CD4-positive, alpha-beta T cell (primary cell): ENCODE results near the gene HPRT1. TPM values are rescaled to one million over a fixed set of nuclear protein-coding genes. Genes with fewer than 3 reads are reported as not detected.

Source experiments
- ATAC-seq: fragments of 200-7000 bp; cut with Tn5 transposase; one replicate; pipeline ENCODE4 v1.10.0; 2022; ENCODE audit warnings: mild to moderate bottlenecking; ENCODE audit not compliant: poor library complexity
- CTCF ChIA-PET: fragments of 350-600 bp; sonication (Branson Sonifier 250); formaldehyde crosslinking; loops from one replicate; lab custom pipeline; 2021; ENCODE audit warnings: antibody characterized with exemption, inconsistent platforms; lab: Charles Lee
- POLR2A ChIA-PET: fragments of 350-600 bp; sonication (Branson Sonifier 250); formaldehyde crosslinking; loops from one replicate; lab custom pipeline; 2021; ENCODE audit warnings: antibody characterized with exemption, inconsistent platforms; lab: Charles Lee
- DNase-seq, 14 experiments: peaks; one replicate each; pipeline ENCODE4 v3.0.0-alpha.2; 2013 to 2020; ENCODE audit warnings: mixed read lengths in 2 of 14
- H3K27ac ChIP-seq, 2 donors: one replicate each; pipeline versions ENCODE4 v1.5.1 to v1.7.0; 2013; ENCODE audit warnings: low read length in 2 of 2, low read depth in 1 of 2, mild to moderate bottlenecking in 1 of 2
- H3K27me3 ChIP-seq, 2 experiments: 1 replicate in 1 of 2; 2 replicates in 1 of 2; pipeline versions ENCODE4 v1.6.1 to v1.7.0; 2013; ENCODE audit warnings: low read length in 2 of 2, control low read depth in 1 of 2, mild to moderate bottlenecking in 1 of 2, moderate library complexity in 1 of 2; ENCODE audit not compliant: insufficient read depth in 2 of 2, control insufficient read depth in 1 of 2
- H3K36me3 ChIP-seq: one replicate; pipeline ENCODE4 v1.6.1; 2013; ENCODE audit warnings: low read length, control low read depth; ENCODE audit not compliant: insufficient read depth
- H3K4me1 ChIP-seq: one replicate; pipeline ENCODE4 v1.6.1; 2013; ENCODE audit warnings: low read length, control low read depth; ENCODE audit not compliant: insufficient read depth
- H3K4me3 ChIP-seq: one replicate; pipeline ENCODE4 v1.5.1; 2013; ENCODE audit warnings: mild to moderate bottlenecking, low read length, moderate library complexity
- H3K9me3 ChIP-seq, 2 experiments: 1 replicate in 1 of 2; 2 replicates in 1 of 2; pipeline versions ENCODE4 v1.6.1 to v1.7.0; 2013; ENCODE audit warnings: low read length in 2 of 2, mild to moderate bottlenecking in 2 of 2, control low read depth in 1 of 2, moderate library complexity in 1 of 2; ENCODE audit not compliant: control insufficient read depth in 1 of 2, insufficient read depth in 1 of 2
- H3K27ac Mint-ChIP-seq: one replicate; pipeline ENCODE4 v1.8.0; 2020; ENCODE audit warnings: mixed read lengths
- H3K27me3 Mint-ChIP-seq: one replicate; pipeline ENCODE4 v1.8.0; 2021; ENCODE audit warnings: mixed read lengths
- H3K36me3 Mint-ChIP-seq: one replicate; pipeline ENCODE4 v1.8.0; 2021; ENCODE audit warnings: low read depth, mixed read lengths
- H3K4me1 Mint-ChIP-seq: one replicate; pipeline ENCODE4 v1.8.0; 2021; ENCODE audit warnings: low read depth, mixed read lengths
- H3K4me3 Mint-ChIP-seq: one replicate; pipeline ENCODE4 v1.8.0; 2020; ENCODE audit warnings: mild to moderate bottlenecking, mixed read lengths
- H3K9me3 Mint-ChIP-seq: one replicate; pipeline ENCODE4 v1.8.0; 2020; ENCODE audit warnings: mixed read lengths
- intact Hi-C, 2 experiments: fragments of 100-400 bp; cut with DNase I in 1 of 2; cut with micrococcal nuclease in 1 of 2; formaldehyde crosslinking; loops; one replicate each; pipeline versions ENCODE4 v1.15.1 to v1.9.0; 2023 to 2025; cut with DNase I, micrococcal nuclease
- total RNA-seq, 174 experiments: library from RNA in 2 of 174; stranded (reverse) in 2 of 174; gene quantifications; one replicate each; pipeline ENCODE4 v1.2.3 and lab custom pipeline; 2021 to 2026
- TF ChIP-seq, protein P1 (sequence below): fragments of 200-600 bp; IDR thresholded peaks from one replicate; pipeline ENCODE4 v1.8.0; 2022; ENCODE audit warnings: antibody characterized with exemption, mild to moderate bottlenecking

The HPRT1 gene
- total RNA-seq, 2 experiments from 2014 or later = 14.1 to 15.5 TPM

DNA sequence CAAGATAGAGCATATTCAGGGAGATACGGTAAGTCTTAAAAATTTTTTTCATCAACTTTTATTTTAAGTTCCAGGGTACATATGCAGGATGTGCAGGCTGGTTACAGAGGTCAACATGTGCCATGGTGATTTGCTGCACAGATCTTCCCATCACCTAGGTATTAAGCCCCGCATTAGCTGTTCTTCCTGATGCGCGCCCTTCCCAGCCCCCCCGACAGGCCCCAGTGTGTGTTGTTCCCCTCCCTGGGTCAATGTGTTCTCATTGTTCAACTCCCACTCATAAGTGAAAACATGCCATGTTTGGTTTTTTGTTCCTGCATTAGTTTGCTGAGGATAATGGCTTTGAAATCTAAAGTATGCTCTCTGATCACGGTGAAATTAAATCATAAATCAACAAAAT, 64.2 kb downstream of the HPRT1 start:
- Histone ChIP-seq H3K4me1 (no peaks in the 10 kb centered on the region), H3K36me3 (no peaks in the 10 kb centered on the region), H3K4me3 (no peak overlapping the region), H3K27me3 (no peaks in the 10 kb centered on the region), H3K9me3 (no peaks in the 10 kb centered on the region), H3K27ac (no peak overlapping the region)
- Mint-ChIP-seq H3K36me3 (no peaks in the 10 kb centered on the region), H3K27me3 (no peaks in the 10 kb centered on the region), H3K27ac (no peak overlapping the region), H3K4me3 (no peak overlapping the region), H3K4me1 (no peaks in the 10 kb centered on the region), H3K9me3 (no peaks in the 10 kb centered on the region)
- ChIA-PET CTCF (no interaction called here), POLR2A (no interaction called here)
- DNase-seq (no peak), ATAC-seq (no peak)
- TF ChIP-seq, protein P1, sequence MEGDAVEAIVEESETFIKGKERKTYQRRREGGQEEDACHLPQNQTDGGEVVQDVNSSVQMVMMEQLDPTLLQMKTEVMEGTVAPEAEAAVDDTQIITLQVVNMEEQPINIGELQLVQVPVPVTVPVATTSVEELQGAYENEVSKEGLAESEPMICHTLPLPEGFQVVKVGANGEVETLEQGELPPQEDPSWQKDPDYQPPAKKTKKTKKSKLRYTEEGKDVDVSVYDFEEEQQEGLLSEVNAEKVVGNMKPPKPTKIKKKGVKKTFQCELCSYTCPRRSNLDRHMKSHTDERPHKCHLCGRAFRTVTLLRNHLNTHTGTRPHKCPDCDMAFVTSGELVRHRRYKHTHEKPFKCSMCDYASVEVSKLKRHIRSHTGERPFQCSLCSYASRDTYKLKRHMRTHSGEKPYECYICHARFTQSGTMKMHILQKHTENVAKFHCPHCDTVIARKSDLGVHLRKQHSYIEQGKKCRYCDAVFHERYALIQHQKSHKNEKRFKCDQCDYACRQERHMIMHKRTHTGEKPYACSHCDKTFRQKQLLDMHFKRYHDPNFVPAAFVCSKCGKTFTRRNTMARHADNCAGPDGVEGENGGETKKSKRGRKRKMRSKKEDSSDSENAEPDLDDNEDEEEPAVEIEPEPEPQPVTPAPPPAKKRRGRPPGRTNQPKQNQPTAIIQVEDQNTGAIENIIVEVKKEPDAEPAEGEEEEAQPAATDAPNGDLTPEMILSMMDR = no peak
- intact Hi-C loops = no loop called here

DNA sequence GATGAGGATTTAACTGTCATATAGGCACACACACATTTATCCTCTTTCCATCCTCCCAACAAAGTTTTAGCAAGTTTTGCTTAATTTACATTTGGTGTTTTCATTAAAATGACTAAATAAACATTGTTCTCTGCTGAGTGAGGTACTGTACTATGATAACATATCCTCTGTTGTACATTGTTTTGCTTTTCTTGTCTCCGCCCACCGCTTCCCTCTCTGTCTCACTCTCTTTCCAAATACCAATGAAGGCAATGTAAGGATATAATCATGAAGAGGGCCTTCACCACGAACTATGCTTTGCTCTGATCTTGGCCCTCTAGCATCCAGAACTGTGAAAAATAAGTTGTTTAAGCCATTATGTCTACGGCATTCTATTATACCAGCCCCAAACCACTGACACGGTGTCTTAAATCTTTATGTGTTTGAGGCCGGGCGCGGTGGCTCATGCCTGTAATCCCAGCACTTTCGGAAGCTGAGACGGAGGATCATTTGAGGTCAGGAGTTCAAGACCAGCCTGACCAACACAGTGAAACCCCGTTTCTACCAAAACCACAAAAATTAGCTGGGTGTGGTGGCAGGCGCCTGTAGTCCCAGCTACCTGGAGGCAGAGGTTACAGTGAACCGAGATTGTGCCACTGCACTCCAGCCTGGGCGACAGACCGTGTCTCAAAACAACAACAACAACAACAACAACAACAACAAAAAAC, 65.3 kb downstream of the HPRT1 start:
- DNase-seq (no peak), ATAC-seq (no peak)
- no peak overlapping the region for H3K4me3 Mint-ChIP-seq
- no peaks in the 10 kb centered on the region for H3K27me3 Mint-ChIP-seq
- H3K9me3 ChIP-seq = no peaks in the 10 kb centered on the region
- TF ChIP-seq, protein P1 = no peak
- H3K4me1 ChIP-seq = no peaks in the 10 kb centered on the region
- CTCF ChIA-PET = no interaction called here
- no peaks in the 10 kb centered on the region for H3K4me1 Mint-ChIP-seq
- H3K36me3 Mint-ChIP-seq = no peaks in the 10 kb centered on the region
- H3K27ac Mint-ChIP-seq = no peak overlapping the region
- H3K9me3 Mint-ChIP-seq = no peaks in the 10 kb centered on the region
- intact Hi-C loops = no loop called here
- no peaks in the 10 kb centered on the region for H3K27me3 ChIP-seq
- no peak overlapping the region for H3K27ac ChIP-seq
- H3K4me3 ChIP-seq = no peak overlapping the region
- H3K36me3 ChIP-seq = no peaks in the 10 kb centered on the region
- POLR2A ChIA-PET = no interaction called here

DNA sequence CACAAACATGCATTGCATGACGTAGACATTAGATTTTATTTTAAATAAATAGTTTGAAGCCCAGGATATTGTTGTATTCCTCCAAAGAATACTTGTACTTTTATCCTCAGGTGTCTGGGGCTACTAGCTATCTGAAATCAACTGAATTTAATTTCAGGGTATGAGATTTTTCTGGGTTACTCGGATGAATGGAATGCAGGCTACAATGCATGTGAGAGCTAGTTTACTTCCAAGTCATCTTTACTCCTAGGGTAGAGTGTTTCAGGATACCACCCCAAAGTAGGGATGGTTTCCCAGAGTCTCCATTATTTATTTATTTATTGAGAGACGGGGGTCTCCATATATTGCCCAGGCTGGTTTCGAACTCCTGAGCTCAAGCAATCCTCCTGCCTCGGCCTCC, 66.4 kb downstream of the HPRT1 start:
- Histone ChIP-seq H3K4me3 (no peak overlapping the region), H3K27me3 (no peaks in the 10 kb centered on the region), H3K9me3 (no peaks in the 10 kb centered on the region), H3K27ac (no peak overlapping the region), H3K36me3 (no peaks in the 10 kb centered on the region), H3K4me1 (no peaks in the 10 kb centered on the region)
- Mint-ChIP-seq H3K4me1 (no peaks in the 10 kb centered on the region), H3K9me3 (no peaks in the 10 kb centered on the region), H3K4me3 (no peak overlapping the region), H3K27ac (no peak overlapping the region), H3K36me3 (no peaks in the 10 kb centered on the region), H3K27me3 (no peaks in the 10 kb centered on the region)
- POLR2A ChIA-PET = no interaction called here
- DNase-seq (no peak), ATAC-seq (no peak)
- intact Hi-C loops = no loop called here
- CTCF ChIA-PET = no interaction called here
- TF ChIP-seq, protein P1 = no peak
